Esophagus muscularis mucosa (tissue), 3 donors: ENCODE data around the gene MAPK12.

Source experiments
- POLR2A ChIP-seq: fragments of 450-650 bp; IDR thresholded peaks from one replicate; pipeline ENCODE4 v1.6.1; 2017; ENCODE audit warnings: antibody characterized with exemption, moderate library complexity, mild to moderate bottlenecking, low read depth
- POLR2AphosphoS5 ChIP-seq, 2 donors: sonication (generic); formaldehyde crosslinking; IDR thresholded peaks; one replicate each; pipeline ENCODE4 v1.6.1; 2017; ENCODE audit warnings: antibody characterized with exemption in 2 of 2
- TF ChIP-seq, protein P1 (sequence below), 3 experiments: fragments of 200-600 bp in 2 of 3; fragments of 450-650 bp in 1 of 3; sonication (generic) in 2 of 3; IDR thresholded peaks; one replicate each; pipeline ENCODE4 v1.5.1; 2017 to 2019; ENCODE audit warnings: antibody characterized with exemption in 3 of 3, mild to moderate bottlenecking in 2 of 3, moderate library complexity in 1 of 3

DNA sequence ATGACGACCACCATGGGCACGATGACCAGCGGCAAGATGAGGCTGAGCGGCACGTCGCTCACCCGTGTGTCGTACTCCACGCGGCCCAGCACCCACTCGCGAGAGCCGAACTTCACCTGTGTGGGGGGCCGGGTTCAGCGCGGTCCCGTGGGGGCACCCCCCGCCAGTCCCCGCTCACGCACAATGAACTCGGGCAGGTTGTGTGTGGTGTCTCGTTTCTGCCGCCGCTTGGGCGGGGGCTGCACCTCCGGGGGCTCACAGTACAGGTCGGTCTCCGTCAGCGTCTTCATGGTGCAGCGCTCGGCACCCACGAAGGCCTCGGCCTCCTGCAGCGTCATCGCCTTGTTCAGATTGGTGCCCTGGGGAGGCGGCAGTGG is 19.9 kb upstream of the MAPK12 start:
- TF ChIP-seq, protein P1, sequence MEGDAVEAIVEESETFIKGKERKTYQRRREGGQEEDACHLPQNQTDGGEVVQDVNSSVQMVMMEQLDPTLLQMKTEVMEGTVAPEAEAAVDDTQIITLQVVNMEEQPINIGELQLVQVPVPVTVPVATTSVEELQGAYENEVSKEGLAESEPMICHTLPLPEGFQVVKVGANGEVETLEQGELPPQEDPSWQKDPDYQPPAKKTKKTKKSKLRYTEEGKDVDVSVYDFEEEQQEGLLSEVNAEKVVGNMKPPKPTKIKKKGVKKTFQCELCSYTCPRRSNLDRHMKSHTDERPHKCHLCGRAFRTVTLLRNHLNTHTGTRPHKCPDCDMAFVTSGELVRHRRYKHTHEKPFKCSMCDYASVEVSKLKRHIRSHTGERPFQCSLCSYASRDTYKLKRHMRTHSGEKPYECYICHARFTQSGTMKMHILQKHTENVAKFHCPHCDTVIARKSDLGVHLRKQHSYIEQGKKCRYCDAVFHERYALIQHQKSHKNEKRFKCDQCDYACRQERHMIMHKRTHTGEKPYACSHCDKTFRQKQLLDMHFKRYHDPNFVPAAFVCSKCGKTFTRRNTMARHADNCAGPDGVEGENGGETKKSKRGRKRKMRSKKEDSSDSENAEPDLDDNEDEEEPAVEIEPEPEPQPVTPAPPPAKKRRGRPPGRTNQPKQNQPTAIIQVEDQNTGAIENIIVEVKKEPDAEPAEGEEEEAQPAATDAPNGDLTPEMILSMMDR (IDR thresholded peaks at IDR 0.05), result no peak
- TF ChIP-seq POLR2A, result no peak
- no peak for TF ChIP-seq POLR2AphosphoS5 (IDR thresholded peaks at IDR 0.05)
